ENCODE data around the gene ZNF330. TPM values are rescaled to one million over a fixed set of nuclear protein-coding genes. Genes with fewer than 3 reads are reported as not detected.

The ZNF330 gene
- total and polyA plus RNA-seq, 2 of the 4 experiments (the other 2 are of a cell fraction), result 27.2 to 34.1 TPM

GRCh38 chr4:141258558-141258957 lies 37.9 kb downstream of the ZNF330 start:
- Histone ChIP-seq H4K20me1 (ENCODE audit: insufficient read depth, low read length) (no peaks in the 10 kb centered on the region), H3K9me1 (ENCODE audit: insufficient read depth, low read length) (peaks cover 5% of the 10 kb centered on the region; the same call in 1 of the 2 replicates), H3K36me3 (ENCODE audit: control insufficient read depth, insufficient read depth, low read length) (no peaks in the 10 kb centered on the region), H4K8ac (ENCODE audit: low read depth in 2 of 2, low read length in 2 of 2) (no peak overlapping the region), H2AK5ac (ENCODE audit: low read depth, low read length) (no peak overlapping the region), H4K5ac (ENCODE audit: low read depth, low read length) (no peak overlapping the region), H3K27ac (ENCODE audit: insufficient read depth, low read length) (no peak overlapping the region), H3K9ac (ENCODE audit: low read depth, low read length) (no peak overlapping the region), H3K9me3 (ENCODE audit: control insufficient read depth, insufficient read depth, low read length) (no peaks in the 10 kb centered on the region), H3K4ac (ENCODE audit: low read depth, low read length) (no peak overlapping the region), H3K23ac (ENCODE audit: low read depth, low read length) (no peak overlapping the region), H2BK120ac (ENCODE audit: low read depth, low read length) (no peak overlapping the region), H3K4me3 (ENCODE audit: insufficient read depth, low read depth, low read length) (no peak overlapping the region), H3K18ac (ENCODE audit: low read depth, low read length) (no peak overlapping the region), H3K79me1 (ENCODE audit: low read depth in 1 of 2, low read length in 2 of 2) (no peaks in the 10 kb centered on the region), H3K56ac (ENCODE audit: extremely low read depth, insufficient read depth, low read length) (no peak overlapping the region), H3K14ac (replicated peaks; ENCODE audit: low read depth, low read length) (no peak overlapping the region), H2BK5ac (ENCODE audit: low read depth, low read length, poor library complexity, severe bottlenecking) (no peak overlapping the region), H2AFZ (replicated peaks; ENCODE audit: low read length, poor library complexity) (no peak overlapping the region), H4K91ac (ENCODE audit: insufficient read depth, low read depth, low read length) (no peak overlapping the region), H3K4me2 (ENCODE audit: low read depth, low read length) (no peak overlapping the region), H2BK20ac (ENCODE audit: low read depth, low read length) (no peak overlapping the region), H3K27me3 (ENCODE audit: control insufficient read depth, insufficient read depth, low read length) (no peaks in the 10 kb centered on the region), H2AK9ac (replicated peaks; ENCODE audit: low read depth, low read length, poor library complexity) (no peak overlapping the region), H3K4me1 (ENCODE audit: control insufficient read depth, insufficient read depth, low read length) (no peaks in the 10 kb centered on the region), H2BK15ac (ENCODE audit: low read depth, low read length) (no peak overlapping the region)
- ATAC-seq (ENCODE audit: low read depth) (no peak), DNase-seq (no peak)
- in situ Hi-C loops (cut with MboI; ENCODE audit: low sequenced_read_pairs) (no loop called here), intact Hi-C loops (cut with micrococcal nuclease) (no loop called here), dilution Hi-C loops (cut with HindIII; ENCODE audit: low sequenced_read_pairs, unreplicated experiment) (no loop called here)
- ChIA-PET CTCF (no interaction called here), POLR2A (ENCODE audit: unreplicated experiment) (no interaction called here)
- TF ChIP-seq RFX5 (IDR thresholded peaks at IDR 0.05; ENCODE audit: low read depth, low read length) (no peak), USF2 (IDR thresholded peaks at IDR 0.05; ENCODE audit: low read depth, low read length) (no peak), RAD21 (IDR thresholded peaks at IDR 0.05; ENCODE audit: low read length) (no peak), MXI1 (IDR thresholded peaks at IDR 0.05; ENCODE audit: borderline replicate concordance, low read depth, low read length) (no peak), POLR2A (IDR thresholded peaks at IDR 0.05; ENCODE audit: low read depth, low read length) (no peak), ELK1 (IDR thresholded peaks at IDR 0.05; ENCODE audit: borderline replicate concordance, low read depth, low read length) (no peak), MAZ (IDR thresholded peaks at IDR 0.05; ENCODE audit: borderline replicate concordance, low read depth, low read length) (no peak), SMC3 (IDR thresholded peaks at IDR 0.05; ENCODE audit: low read depth, low read length) (no peak), BHLHE40 (IDR thresholded peaks at IDR 0.05; ENCODE audit: low read depth, low read length) (no peak), FOS (IDR thresholded peaks at IDR 0.05; ENCODE audit: low read depth, low read length) (no peak), NFE2L2 (IDR thresholded peaks at IDR 0.05; ENCODE audit: low read depth, low read length) (no peak), CHD1 (IDR thresholded peaks at IDR 0.05; ENCODE audit: low read depth, low read length) (no peak), CEBPB (IDR thresholded peaks at IDR 0.05; ENCODE audit: low read depth, low read length) (no peak), RCOR1 (IDR thresholded peaks at IDR 0.05; ENCODE audit: insufficient replicate concordance, low read length) (no peak), MAFK (IDR thresholded peaks at IDR 0.05; ENCODE audit: low read depth, low read length) (no peak)
- TF ChIP-seq, protein P1, sequence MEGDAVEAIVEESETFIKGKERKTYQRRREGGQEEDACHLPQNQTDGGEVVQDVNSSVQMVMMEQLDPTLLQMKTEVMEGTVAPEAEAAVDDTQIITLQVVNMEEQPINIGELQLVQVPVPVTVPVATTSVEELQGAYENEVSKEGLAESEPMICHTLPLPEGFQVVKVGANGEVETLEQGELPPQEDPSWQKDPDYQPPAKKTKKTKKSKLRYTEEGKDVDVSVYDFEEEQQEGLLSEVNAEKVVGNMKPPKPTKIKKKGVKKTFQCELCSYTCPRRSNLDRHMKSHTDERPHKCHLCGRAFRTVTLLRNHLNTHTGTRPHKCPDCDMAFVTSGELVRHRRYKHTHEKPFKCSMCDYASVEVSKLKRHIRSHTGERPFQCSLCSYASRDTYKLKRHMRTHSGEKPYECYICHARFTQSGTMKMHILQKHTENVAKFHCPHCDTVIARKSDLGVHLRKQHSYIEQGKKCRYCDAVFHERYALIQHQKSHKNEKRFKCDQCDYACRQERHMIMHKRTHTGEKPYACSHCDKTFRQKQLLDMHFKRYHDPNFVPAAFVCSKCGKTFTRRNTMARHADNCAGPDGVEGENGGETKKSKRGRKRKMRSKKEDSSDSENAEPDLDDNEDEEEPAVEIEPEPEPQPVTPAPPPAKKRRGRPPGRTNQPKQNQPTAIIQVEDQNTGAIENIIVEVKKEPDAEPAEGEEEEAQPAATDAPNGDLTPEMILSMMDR (conservative IDR thresholded peaks at IDR 0.05; ENCODE audit: low read depth, low read length), result no peak
- BruUV-seq (replicated peaks), result no TSS peak

Data from IMR-90 (cell line).